HEK293 (cell line): ENCODE measurements around the gene BCL2.
A peak's percentile ranks its signal among the peaks of the same experiment; 100 is the strongest.

Experiments
- KLF16 ChIP-seq: fragments of 450-650 bp; formaldehyde crosslinking; IDR thresholded peaks from 2 replicates; pipeline ENCODE4 v1.5.1; 2017; ENCODE audit warnings: missing biosample characterization, missing genetic modification characterization
- TRIM28 ChIP-seq: IDR thresholded peaks from 2 replicates; pipeline ENCODE4 v1.6.1; 2011; ENCODE audit warnings: low read length, control low read depth, borderline replicate concordance
- ZBTB17 ChIP-seq: fragments of 450-650 bp; formaldehyde crosslinking; IDR thresholded peaks from 2 replicates; pipeline ENCODE4 v1.5.1; 2016; ENCODE audit warnings: missing biosample characterization, missing genetic modification characterization
- ZFP3 ChIP-seq: fragments of 450-650 bp; formaldehyde crosslinking; IDR thresholded peaks from 2 replicates; pipeline ENCODE4 v1.5.1; 2016; ENCODE audit warnings: low read depth, missing biosample characterization, missing genetic modification characterization
- ZNF311 ChIP-seq: fragments of 450-650 bp; formaldehyde crosslinking; IDR thresholded peaks from 2 replicates; pipeline ENCODE4 v1.5.1; 2017; ENCODE audit warnings: missing biosample characterization, missing genetic modification characterization, borderline replicate concordance
- ZNF366 ChIP-seq: fragments of 450-650 bp; formaldehyde crosslinking; conservative IDR thresholded peaks from 2 replicates; pipeline ENCODE4 v1.5.1; 2016; ENCODE audit warnings: missing biosample characterization, missing genetic modification characterization
- ZNF416 ChIP-seq: fragments of 450-650 bp; formaldehyde crosslinking; IDR thresholded peaks from 2 replicates; pipeline ENCODE4 v1.5.1; 2016; ENCODE audit warnings: missing biosample characterization, missing genetic modification characterization
- ZNF558 ChIP-seq: fragments of 450-650 bp; formaldehyde crosslinking; IDR thresholded peaks from 2 replicates; pipeline ENCODE4 v1.5.1; 2016; ENCODE audit warnings: missing biosample characterization, missing genetic modification characterization
- ZNF629 ChIP-seq: fragments of 450-650 bp; formaldehyde crosslinking; IDR thresholded peaks from 2 replicates; pipeline ENCODE4 v1.5.1; 2017; ENCODE audit warnings: missing biosample characterization, missing genetic modification characterization
- TF ChIP-seq, protein P1 (sequence below): fragments of 450-650 bp; formaldehyde crosslinking; IDR thresholded peaks from 2 replicates; pipeline ENCODE4 v1.5.1; 2017; ENCODE audit warnings: missing biosample characterization, missing genetic modification characterization
- TF ChIP-seq, protein P2 (sequence below): fragments of 450-650 bp; formaldehyde crosslinking; IDR thresholded peaks from 2 replicates; pipeline ENCODE4 v1.5.1; 2016; ENCODE audit warnings: missing biosample characterization, missing genetic modification characterization, borderline replicate concordance
- TF ChIP-seq, protein P3 (sequence below): fragments of 450-650 bp; formaldehyde crosslinking; IDR thresholded peaks from 2 replicates; pipeline ENCODE4 v1.5.1; 2016; ENCODE audit warnings: missing biosample characterization, missing genetic modification characterization
- TF ChIP-seq, protein P4 (sequence below): fragments of 450-650 bp; formaldehyde crosslinking; IDR thresholded peaks from 2 replicates; pipeline ENCODE4 v1.5.1; 2016; ENCODE audit warnings: missing biosample characterization, missing genetic modification characterization
- TF ChIP-seq, protein P5 (sequence below): fragments of 450-650 bp; formaldehyde crosslinking; IDR thresholded peaks from 2 replicates; pipeline ENCODE4 v1.5.1; 2017; ENCODE audit warnings: missing biosample characterization, missing genetic modification characterization
- TF ChIP-seq, protein P6 (sequence below): fragments of 450-650 bp; formaldehyde crosslinking; IDR thresholded peaks from 2 replicates; pipeline ENCODE4 v1.5.1; 2016; ENCODE audit warnings: missing biosample characterization, missing genetic modification characterization
- TF ChIP-seq, protein P7 (sequence below): fragments of 450-650 bp; formaldehyde crosslinking; conservative IDR thresholded peaks from 2 replicates; pipeline ENCODE4 v1.5.1; 2016; ENCODE audit warnings: low read depth, missing biosample characterization, missing genetic modification characterization
- TF ChIP-seq, protein P8 (sequence below): fragments of 450-650 bp; IDR thresholded peaks from 2 replicates; pipeline ENCODE4 v1.5.1; 2018; ENCODE audit warnings: missing biosample characterization, missing genetic modification characterization
- TF ChIP-seq, protein P9 (sequence below): fragments of 450-650 bp; formaldehyde crosslinking; IDR thresholded peaks from 2 replicates; pipeline ENCODE4 v1.5.1; 2016; ENCODE audit warnings: missing biosample characterization, missing genetic modification characterization

BCL2 gene

DNA sequence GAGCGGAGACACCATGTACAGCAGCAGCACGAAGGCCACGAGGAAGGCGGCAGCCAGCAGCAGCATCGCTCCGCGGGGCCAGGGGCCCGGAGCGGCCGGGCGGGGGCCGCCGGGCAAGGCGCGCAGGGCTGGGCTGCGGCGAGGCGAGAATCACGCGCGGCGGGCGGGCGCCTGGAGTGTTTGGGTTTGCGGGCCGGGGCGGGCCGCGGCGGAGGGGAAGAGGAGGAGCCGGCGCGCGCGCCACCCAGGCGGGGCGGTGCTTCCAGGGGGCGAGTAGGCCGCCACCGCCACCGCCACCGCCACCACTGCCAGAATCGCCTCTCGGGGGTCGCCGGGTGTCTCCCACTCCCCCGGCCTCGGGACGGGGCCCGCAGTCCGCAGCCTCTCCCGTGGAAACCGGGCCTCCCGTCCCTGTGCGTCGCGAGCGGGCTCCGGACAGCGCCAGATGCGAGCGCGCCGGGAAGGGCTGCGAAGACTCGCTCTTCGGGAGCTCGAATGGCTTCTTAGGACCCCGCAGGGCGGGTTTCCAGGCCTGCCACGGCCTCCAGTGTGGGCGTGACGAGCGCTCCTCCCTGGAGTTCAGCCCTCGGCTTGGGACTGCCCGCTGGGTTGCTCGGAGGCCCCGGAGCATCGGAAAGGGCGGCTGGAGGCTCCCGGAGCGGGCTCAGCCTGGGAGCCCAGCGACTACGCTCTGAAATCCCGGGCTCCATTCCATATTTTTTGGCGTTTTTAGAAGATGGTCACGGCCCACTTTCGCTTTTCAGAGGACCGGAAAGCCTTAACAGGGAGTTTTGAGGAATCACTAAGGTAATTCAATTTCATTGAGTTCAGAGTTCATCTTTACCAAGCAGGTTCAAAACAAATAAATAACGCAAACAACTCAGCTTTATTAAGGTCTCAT is 47.7 kb upstream of the BCL2 start, which contains the start of gene KDSR (continued):
- TF ChIP-seq, protein P1, sequence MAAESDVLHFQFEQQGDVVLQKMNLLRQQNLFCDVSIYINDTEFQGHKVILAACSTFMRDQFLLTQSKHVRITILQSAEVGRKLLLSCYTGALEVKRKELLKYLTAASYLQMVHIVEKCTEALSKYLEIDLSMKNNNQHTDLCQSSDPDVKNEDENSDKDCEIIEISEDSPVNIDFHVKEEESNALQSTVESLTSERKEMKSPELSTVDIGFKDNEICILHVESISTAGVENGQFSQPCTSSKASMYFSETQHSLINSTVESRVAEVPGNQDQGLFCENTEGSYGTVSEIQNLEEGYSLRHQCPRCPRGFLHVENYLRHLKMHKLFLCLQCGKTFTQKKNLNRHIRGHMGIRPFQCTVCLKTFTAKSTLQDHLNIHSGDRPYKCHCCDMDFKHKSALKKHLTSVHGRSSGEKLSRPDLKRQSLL = peak; percentile 80
- TF ChIP-seq, protein P2, sequence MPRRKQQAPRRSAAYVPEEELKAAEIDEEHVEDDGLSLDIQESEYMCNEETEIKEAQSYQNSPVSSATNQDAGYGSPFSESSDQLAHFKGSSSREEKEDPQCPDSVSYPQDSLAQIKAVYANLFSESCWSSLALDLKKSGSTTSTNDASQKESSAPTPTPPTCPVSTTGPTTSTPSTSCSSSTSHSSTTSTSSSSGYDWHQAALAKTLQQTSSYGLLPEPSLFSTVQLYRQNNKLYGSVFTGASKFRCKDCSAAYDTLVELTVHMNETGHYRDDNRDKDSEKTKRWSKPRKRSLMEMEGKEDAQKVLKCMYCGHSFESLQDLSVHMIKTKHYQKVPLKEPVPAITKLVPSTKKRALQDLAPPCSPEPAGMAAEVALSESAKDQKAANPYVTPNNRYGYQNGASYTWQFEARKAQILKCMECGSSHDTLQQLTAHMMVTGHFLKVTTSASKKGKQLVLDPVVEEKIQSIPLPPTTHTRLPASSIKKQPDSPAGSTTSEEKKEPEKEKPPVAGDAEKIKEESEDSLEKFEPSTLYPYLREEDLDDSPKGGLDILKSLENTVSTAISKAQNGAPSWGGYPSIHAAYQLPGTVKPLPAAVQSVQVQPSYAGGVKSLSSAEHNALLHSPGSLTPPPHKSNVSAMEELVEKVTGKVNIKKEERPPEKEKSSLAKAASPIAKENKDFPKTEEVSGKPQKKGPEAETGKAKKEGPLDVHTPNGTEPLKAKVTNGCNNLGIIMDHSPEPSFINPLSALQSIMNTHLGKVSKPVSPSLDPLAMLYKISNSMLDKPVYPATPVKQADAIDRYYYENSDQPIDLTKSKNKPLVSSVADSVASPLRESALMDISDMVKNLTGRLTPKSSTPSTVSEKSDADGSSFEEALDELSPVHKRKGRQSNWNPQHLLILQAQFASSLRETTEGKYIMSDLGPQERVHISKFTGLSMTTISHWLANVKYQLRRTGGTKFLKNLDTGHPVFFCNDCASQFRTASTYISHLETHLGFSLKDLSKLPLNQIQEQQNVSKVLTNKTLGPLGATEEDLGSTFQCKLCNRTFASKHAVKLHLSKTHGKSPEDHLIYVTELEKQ = no peak
- TF ChIP-seq, protein P3, sequence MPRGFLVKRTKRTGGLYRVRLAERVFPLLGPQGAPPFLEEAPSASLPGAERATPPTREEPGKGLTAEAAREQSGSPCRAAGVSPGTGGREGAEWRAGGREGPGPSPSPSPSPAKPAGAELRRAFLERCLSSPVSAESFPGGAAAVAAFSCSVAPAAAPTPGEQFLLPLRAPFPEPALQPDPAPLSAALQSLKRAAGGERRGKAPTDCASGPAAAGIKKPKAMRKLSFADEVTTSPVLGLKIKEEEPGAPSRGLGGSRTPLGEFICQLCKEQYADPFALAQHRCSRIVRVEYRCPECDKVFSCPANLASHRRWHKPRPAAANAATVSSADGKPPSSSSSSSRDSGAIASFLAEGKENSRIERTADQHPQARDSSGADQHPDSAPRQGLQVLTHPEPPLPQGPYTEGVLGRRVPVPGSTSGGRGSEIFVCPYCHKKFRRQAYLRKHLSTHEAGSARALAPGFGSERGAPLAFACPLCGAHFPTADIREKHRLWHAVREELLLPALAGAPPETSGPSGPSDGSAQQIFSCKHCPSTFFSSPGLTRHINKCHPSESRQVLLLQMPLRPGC (tag by site-specific recombination) = 0 out of 2 replicates have a peak, but pooled peaks have one; percentile 14
- peak; percentile 97 for TF ChIP-seq KLF16 (tag by site-specific recombination)
- no peak for TF ChIP-seq ZNF311 (tag by site-specific recombination)
- TF ChIP-seq TRIM28 = 0 out of 2 replicates have a peak, but pooled peaks have one; percentile 56
- peak; percentile 81 for TF ChIP-seq ZNF629 (tag by site-specific recombination)
- TF ChIP-seq, protein P4, sequence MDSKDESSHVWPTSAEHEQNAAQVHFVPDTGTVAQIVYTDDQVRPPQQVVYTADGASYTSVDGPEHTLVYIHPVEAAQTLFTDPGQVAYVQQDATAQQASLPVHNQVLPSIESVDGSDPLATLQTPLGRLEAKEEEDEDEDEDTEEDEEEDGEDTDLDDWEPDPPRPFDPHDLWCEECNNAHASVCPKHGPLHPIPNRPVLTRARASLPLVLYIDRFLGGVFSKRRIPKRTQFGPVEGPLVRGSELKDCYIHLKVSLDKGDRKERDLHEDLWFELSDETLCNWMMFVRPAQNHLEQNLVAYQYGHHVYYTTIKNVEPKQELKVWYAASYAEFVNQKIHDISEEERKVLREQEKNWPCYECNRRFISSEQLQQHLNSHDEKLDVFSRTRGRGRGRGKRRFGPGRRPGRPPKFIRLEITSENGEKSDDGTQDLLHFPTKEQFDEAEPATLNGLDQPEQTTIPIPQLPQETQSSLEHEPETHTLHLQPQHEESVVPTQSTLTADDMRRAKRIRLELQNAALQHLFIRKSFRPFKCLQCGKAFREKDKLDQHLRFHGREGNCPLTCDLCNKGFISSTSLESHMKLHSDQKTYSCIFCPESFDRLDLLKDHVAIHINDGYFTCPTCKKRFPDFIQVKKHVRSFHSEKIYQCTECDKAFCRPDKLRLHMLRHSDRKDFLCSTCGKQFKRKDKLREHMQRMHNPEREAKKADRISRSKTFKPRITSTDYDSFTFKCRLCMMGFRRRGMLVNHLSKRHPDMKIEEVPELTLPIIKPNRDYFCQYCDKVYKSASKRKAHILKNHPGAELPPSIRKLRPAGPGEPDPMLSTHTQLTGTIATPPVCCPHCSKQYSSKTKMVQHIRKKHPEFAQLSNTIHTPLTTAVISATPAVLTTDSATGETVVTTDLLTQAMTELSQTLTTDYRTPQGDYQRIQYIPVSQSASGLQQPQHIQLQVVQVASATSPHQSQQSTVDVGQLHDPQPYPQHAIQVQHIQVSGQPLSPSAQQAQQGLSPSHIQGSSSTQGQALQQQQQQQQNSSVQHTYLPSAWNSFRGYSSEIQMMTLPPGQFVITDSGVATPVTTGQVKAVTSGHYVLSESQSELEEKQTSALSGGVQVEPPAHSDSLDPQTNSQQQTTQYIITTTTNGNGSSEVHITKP (tag by site-specific recombination) = peak; percentile 89
- no peak for TF ChIP-seq ZNF366 (tag by site-specific recombination)
- TF ChIP-seq, protein P5, sequence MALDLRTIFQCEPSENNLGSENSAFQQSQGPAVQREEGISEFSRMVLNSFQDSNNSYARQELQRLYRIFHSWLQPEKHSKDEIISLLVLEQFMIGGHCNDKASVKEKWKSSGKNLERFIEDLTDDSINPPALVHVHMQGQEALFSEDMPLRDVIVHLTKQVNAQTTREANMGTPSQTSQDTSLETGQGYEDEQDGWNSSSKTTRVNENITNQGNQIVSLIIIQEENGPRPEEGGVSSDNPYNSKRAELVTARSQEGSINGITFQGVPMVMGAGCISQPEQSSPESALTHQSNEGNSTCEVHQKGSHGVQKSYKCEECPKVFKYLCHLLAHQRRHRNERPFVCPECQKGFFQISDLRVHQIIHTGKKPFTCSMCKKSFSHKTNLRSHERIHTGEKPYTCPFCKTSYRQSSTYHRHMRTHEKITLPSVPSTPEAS (tag by site-specific recombination) = 0 out of 2 replicates have a peak, but pooled peaks have one; percentile 27
- no peak for TF ChIP-seq ZNF416 (tag by site-specific recombination)
- no peak for TF ChIP-seq ZFP3 (tag by site-specific recombination)
- TF ChIP-seq, protein P6, sequence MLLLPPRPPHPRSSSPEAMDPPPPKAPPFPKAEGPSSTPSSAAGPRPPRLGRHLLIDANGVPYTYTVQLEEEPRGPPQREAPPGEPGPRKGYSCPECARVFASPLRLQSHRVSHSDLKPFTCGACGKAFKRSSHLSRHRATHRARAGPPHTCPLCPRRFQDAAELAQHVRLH (tag by site-specific recombination) = peak; percentile 85
- TF ChIP-seq, protein P7, sequence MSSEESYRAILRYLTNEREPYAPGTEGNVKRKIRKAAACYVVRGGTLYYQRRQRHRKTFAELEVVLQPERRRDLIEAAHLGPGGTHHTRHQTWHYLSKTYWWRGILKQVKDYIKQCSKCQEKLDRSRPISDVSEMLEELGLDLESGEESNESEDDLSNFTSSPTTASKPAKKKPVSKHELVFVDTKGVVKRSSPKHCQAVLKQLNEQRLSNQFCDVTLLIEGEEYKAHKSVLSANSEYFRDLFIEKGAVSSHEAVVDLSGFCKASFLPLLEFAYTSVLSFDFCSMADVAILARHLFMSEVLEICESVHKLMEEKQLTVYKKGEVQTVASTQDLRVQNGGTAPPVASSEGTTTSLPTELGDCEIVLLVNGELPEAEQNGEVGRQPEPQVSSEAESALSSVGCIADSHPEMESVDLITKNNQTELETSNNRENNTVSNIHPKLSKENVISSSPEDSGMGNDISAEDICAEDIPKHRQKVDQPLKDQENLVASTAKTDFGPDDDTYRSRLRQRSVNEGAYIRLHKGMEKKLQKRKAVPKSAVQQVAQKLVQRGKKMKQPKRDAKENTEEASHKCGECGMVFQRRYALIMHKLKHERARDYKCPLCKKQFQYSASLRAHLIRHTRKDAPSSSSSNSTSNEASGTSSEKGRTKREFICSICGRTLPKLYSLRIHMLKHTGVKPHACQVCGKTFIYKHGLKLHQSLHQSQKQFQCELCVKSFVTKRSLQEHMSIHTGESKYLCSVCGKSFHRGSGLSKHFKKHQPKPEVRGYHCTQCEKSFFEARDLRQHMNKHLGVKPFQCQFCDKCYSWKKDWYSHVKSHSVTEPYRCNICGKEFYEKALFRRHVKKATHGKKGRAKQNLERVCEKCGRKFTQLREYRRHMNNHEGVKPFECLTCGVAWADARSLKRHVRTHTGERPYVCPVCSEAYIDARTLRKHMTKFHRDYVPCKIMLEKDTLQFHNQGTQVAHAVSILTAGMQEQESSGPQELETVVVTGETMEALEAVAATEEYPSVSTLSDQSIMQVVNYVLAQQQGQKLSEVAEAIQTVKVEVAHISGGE (tag by site-specific recombination) = peak; percentile 64
- TF ChIP-seq, protein P8, sequence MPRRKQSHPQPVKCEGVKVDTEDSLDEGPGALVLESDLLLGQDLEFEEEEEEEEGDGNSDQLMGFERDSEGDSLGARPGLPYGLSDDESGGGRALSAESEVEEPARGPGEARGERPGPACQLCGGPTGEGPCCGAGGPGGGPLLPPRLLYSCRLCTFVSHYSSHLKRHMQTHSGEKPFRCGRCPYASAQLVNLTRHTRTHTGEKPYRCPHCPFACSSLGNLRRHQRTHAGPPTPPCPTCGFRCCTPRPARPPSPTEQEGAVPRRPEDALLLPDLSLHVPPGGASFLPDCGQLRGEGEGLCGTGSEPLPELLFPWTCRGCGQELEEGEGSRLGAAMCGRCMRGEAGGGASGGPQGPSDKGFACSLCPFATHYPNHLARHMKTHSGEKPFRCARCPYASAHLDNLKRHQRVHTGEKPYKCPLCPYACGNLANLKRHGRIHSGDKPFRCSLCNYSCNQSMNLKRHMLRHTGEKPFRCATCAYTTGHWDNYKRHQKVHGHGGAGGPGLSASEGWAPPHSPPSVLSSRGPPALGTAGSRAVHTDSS (tag by site-specific recombination) = peak; percentile 55; the same call in 1 of the 2 replicates
- TF ChIP-seq, protein P9, sequence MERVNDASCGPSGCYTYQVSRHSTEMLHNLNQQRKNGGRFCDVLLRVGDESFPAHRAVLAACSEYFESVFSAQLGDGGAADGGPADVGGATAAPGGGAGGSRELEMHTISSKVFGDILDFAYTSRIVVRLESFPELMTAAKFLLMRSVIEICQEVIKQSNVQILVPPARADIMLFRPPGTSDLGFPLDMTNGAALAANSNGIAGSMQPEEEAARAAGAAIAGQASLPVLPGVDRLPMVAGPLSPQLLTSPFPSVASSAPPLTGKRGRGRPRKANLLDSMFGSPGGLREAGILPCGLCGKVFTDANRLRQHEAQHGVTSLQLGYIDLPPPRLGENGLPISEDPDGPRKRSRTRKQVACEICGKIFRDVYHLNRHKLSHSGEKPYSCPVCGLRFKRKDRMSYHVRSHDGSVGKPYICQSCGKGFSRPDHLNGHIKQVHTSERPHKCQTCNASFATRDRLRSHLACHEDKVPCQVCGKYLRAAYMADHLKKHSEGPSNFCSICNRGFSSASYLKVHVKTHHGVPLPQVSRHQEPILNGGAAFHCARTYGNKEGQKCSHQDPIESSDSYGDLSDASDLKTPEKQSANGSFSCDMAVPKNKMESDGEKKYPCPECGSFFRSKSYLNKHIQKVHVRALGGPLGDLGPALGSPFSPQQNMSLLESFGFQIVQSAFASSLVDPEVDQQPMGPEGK (tag by site-specific recombination) = peak; percentile 74
- TF ChIP-seq ZBTB17 (tag by site-specific recombination) = peak; percentile 90
- peak; percentile 74 for TF ChIP-seq ZNF558
